BLaER1 treated with 17β-estradiol and CSF1 and Interleukin-3, amounts not matched to agents 10 nM and 100 nM (cell line): Measurements from ENCODE around the gene PRKAG1.
A peak's percentile ranks its signal among the peaks of the same experiment; 100 is the strongest.

Experiments
- H3K27ac ChIP-seq, 11 experiments: shearing (Covaris generic); formaldehyde crosslinking; 2 replicates each; pipeline ENCODE4 v1.8.1; 2022
- H3K27me3 ChIP-seq, 11 experiments: shearing (Covaris generic); formaldehyde crosslinking; 2 replicates each; pipeline ENCODE4 v1.8.1; 2022
- H3K36me3 ChIP-seq, 11 experiments: shearing (Covaris generic); formaldehyde crosslinking; 2 replicates each; pipeline ENCODE4 v1.8.1; 2022
- H3K4me1 ChIP-seq, 10 experiments: shearing (Covaris generic); formaldehyde crosslinking; 2 replicates each; pipeline ENCODE4 v1.8.1; 2022
- H3K4me2 ChIP-seq, 11 experiments: shearing (Covaris generic); formaldehyde crosslinking; 2 replicates each; pipeline ENCODE4 v1.8.1; 2022
- H3K4me3 ChIP-seq, 10 experiments: shearing (Covaris generic); formaldehyde crosslinking; 2 replicates each; pipeline ENCODE4 v1.8.1; 2022
- H3K9ac ChIP-seq, 11 experiments: shearing (Covaris generic); formaldehyde crosslinking; 2 replicates each; pipeline ENCODE4 v1.8.1; 2022
- H3K9me3 ChIP-seq, 11 experiments: shearing (Covaris generic); formaldehyde crosslinking; replicated peaks in 1 of 11; 2 replicates each; pipeline ENCODE4 v1.8.1; 2022
- H4K20me1 ChIP-seq, 11 experiments: shearing (Covaris generic); formaldehyde crosslinking; 2 replicates each; pipeline ENCODE4 v1.8.1; 2022
- Cebpa-rat ChIP-seq, 11 experiments: shearing (Covaris generic); IDR thresholded peaks; 2 replicates each; pipeline ENCODE4 v1.8.1; 2022

The PRKAG1 gene

DNA sequence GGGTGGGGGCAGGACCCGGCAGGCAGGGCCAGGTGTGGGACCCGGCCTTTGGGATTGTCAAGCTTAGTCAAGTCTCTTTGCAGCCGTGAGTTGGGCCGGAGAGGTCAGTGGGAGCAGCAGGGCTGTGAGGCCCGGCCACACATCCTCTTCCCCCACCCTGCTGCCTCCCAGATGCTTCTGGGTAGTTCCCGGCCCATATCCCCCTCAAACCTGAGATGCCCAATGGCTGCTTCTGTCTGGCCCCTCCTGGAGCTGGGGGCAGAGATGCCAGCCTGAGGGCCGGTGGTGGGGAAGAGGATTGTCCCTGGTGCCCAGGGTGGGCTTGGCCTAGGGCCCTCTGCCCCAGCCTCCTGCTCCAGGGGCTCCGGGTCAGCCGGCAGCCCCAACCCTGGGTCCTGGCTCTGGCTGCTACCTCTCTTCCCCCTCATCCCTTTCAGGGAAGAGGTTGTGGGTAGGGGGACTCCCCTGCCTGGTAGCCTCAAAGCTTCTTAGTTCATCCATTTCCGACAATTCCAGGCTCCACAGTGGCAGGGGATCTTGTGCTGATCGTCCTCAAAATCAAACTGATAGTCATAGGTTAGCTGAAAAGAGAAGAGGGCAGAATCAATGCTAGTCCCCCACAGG is 2.8 kb upstream of the PRKAG1 start:
- H3K9ac ChIP-seq, result peak overlapping the region in 6 of 11 experiments; percentile 26 to 48 (median 38); a peak in 8 of 22 replicates
- peaks cover 52 to 59% (median 57%) of the 10 kb centered on the region in 11 experiments for H3K36me3 ChIP-seq

DNA sequence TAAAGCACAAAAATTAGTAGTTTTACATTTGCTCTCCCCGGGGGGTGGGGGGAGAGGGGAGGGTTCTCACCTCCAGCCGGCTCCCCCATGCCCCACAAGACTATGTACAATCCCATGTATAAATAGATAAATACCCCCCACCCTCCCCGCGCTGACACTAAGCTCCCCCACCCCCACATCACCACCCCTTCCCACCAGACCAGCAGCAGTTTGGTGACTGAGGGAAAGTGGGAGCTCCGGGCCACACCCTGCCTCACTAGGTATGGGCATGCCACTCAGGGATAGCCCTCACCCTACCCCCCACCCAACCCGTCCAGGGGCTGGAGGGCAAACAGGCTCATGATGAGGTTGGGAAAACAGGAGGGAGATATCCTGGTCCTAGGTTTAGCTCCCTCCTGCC is 1.9 kb upstream of the PRKAG1 start:
- peak overlapping the region in 10 of 11 experiments; percentile 35 to 99 (median 94); a peak in 19 of 22 replicates for H3K27ac ChIP-seq
- H3K4me2 ChIP-seq, result peak overlapping the region in 10 of 11 experiments; percentile 52 to 88 (median 67); a peak in 17 of 22 replicates
- H3K27me3 ChIP-seq, result no peaks in the 10 kb centered on the region
- TF ChIP-seq Cebpa-rat (IDR thresholded peaks at IDR 0.05), result no peak
- peak overlapping the region in 7 of 11 experiments; percentile 40 to 97 (median 53); a peak in 13 of 22 replicates for H3K9ac ChIP-seq
- no peaks in the 10 kb centered on the region for H3K9me3 ChIP-seq
- H3K36me3 ChIP-seq, result peaks cover 43 to 50% (median 48%) of the 10 kb centered on the region in 11 experiments
- peaks cover 9 to 35% (median 25%) of the 10 kb centered on the region in 11 experiments; a peak in 19 of 22 replicates for H4K20me1 ChIP-seq
- peaks cover 25 to 40% (median 36%) of the 10 kb centered on the region in 10 experiments for H3K4me1 ChIP-seq
- no peak overlapping the region for H3K4me3 ChIP-seq

More for the DNA sequence above, 2.8 kb upstream of the PRKAG1 start:
- Histone ChIP-seq H3K4me1 (peaks cover 25 to 40% (median 34%) of the 10 kb centered on the region in 10 experiments), H4K20me1 (peaks cover 18 to 45% (median 34%) of the 10 kb centered on the region in 11 experiments; a peak in 20 of 22 replicates), H3K27ac (peak overlapping the region in 8 of 11 experiments; percentile 25 to 98 (median 64); a peak in 14 of 22 replicates), H3K27me3 (no peaks in the 10 kb centered on the region), H3K4me3 (no peak overlapping the region), H3K4me2 (peak overlapping the region in 7 of 11 experiments; percentile 10 to 84 (median 66); a peak in 7 of 22 replicates), H3K9me3 (no peaks in the 10 kb centered on the region)
- no peak for TF ChIP-seq Cebpa-rat (IDR thresholded peaks at IDR 0.05)

DNA sequence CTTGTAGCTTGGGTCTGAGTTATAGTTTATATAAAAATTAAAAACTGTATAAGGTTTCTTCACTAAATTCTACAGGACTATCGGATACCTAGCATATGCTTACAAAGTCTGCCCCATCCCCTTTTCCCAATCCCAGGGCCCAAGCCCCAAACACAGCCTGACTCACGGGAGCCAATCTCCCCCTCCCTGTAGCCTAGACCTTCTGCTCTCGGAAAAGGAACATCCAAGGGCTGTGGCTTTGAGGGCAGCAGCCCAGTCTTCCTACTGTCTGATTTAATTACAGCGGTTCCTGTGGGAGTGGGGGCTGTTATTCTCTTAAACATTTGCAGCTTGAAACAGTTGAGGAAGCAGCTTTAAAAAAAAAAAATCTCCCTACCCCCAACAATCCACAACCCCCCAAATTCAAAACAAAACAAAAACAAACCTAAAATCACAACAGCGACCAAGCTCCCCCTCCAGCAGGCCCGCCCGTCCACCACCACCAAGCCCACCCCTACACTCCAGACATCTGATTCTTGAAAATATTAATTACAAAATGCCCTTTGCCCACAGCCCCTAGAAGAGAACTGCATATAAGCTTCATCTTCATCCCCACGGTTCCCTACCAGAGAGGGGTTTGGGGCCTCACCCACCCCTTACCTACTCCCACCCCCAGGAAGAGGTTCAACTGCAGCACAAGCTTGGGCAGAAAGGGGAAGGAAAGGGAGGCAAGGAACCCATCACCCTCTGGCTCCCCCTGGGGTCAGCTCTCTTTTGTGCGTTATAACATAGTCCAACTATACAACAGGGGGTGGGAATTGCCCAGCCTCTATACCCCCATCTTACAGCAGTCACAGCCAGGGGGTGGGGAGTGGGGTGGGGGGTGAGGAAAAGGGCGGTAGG is 1.1 kb upstream of the PRKAG1 start:
- peak overlapping the region; percentile 90 to 97 (median 92) for H3K9ac ChIP-seq
- H3K4me3 ChIP-seq, result peak overlapping the region; percentile 71 to 85 (median 74); a peak in 19 of 20 replicates
- H3K4me2 ChIP-seq, result peak overlapping the region; percentile 83 to 94 (median 88)
- H3K27me3 ChIP-seq, result no peaks in the 10 kb centered on the region
- no peak for TF ChIP-seq Cebpa-rat (IDR thresholded peaks at IDR 0.05)
- H3K36me3 ChIP-seq, result peaks cover 35 to 42% (median 40%) of the 10 kb centered on the region in 11 experiments
- H3K9me3 ChIP-seq, result no peaks in the 10 kb centered on the region
- peaks cover 25 to 44% (median 38%) of the 10 kb centered on the region in 10 experiments for H3K4me1 ChIP-seq
- peaks cover 1 to 28% (median 17%) of the 10 kb centered on the region in 11 experiments; a peak in 18 of 22 replicates for H4K20me1 ChIP-seq
- H3K27ac ChIP-seq, result peak overlapping the region; percentile 89 to 99 (median 95)

DNA sequence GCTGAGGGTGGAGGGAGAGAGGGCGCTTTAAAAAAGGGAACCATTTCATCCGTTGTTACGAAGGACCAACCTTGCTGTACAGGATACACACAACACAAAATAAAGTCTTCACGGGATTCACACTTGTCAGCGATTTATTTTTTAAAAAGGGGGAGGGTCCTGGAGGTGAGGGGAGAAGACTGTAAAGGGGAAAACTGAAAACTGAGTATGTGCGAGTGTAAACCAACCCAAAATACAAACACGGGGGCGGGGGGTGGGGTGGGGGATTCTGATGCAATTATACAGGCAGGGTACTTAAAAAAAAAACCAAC is 499 bp upstream of the PRKAG1 start:
- TF ChIP-seq Cebpa-rat (IDR thresholded peaks at IDR 0.05), result no peak
- H3K27me3 ChIP-seq, result no peaks in the 10 kb centered on the region
- H3K9me3 ChIP-seq, result no peaks in the 10 kb centered on the region
- H3K9ac ChIP-seq, result peak overlapping the region; percentile 90 to 97 (median 92)
- peaks cover 0 to 27% (median 13%) of the 10 kb centered on the region in 11 experiments; a peak in 14 of 22 replicates for H4K20me1 ChIP-seq
- H3K4me2 ChIP-seq, result peak overlapping the region; percentile 83 to 94 (median 88)
- peak overlapping the region; percentile 71 to 85 (median 74) for H3K4me3 ChIP-seq
- peaks cover 25 to 47% (median 38%) of the 10 kb centered on the region in 10 experiments for H3K4me1 ChIP-seq
- peak overlapping the region; percentile 89 to 99 (median 95) for H3K27ac ChIP-seq
- H3K36me3 ChIP-seq, result peaks cover 29 to 36% (median 34%) of the 10 kb centered on the region in 11 experiments

DNA sequence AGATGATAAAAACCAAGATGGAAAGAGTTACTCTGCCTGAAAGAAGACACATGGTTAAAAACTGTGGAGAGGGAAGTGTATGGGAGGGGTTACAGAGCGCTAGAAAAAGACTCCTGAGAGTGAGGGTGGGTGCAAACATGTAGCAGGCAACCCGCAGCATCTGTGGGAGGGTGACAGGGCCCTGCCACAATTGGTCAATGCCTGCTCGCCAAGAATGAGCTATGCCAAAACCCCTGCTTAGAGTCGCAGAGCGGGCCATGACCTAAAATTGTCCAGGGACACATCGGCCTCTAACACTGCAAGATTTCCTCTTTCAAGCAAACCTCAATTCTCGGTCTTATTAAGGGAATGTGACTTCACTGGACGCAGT is 700 bp downstream of the PRKAG1 start:
- H3K4me2 ChIP-seq, result peak overlapping the region; percentile 73 to 95 (median 86)
- no peak for TF ChIP-seq Cebpa-rat (IDR thresholded peaks at IDR 0.05)
- peak overlapping the region; percentile 89 to 99 (median 95) for H3K27ac ChIP-seq
- H3K9me3 ChIP-seq, result no peaks in the 10 kb centered on the region
- H3K4me3 ChIP-seq, result peak overlapping the region; percentile 71 to 85 (median 74)
- H3K9ac ChIP-seq, result peak overlapping the region; percentile 90 to 97 (median 92)
- peaks cover 17 to 31% (median 27%) of the 10 kb centered on the region in 11 experiments for H3K36me3 ChIP-seq
- no peaks in the 10 kb centered on the region for H3K27me3 ChIP-seq
- peaks cover 0 to 20% (median 5%) of the 10 kb centered on the region in 11 experiments; a peak in 10 of 22 replicates for H4K20me1 ChIP-seq
- H3K4me1 ChIP-seq, result peaks cover 25 to 47% (median 38%) of the 10 kb centered on the region in 10 experiments

- H3K4me1 ChIP-seq, result peaks cover 19 to 33% (median 21%) of the 10 kb centered on the region in 10 experiments
- H3K9ac ChIP-seq, result 0 out of 22 replicates have a peak overlapping the region, but pooled peaks of 1 of the 11 experiments have one; percentile 3
- no peaks in the 10 kb centered on the region for H3K9me3 ChIP-seq
- H3K4me3 ChIP-seq, result no peak overlapping the region
- H3K27ac ChIP-seq, result no peak overlapping the region
- 0 out of 22 replicates have a peak overlapping the region, but pooled peaks of 2 of the 11 experiments have one; percentile 7 to 15 for H3K4me2 ChIP-seq
- peaks cover 0 to 20% (median 0%) of the 10 kb centered on the region in 11 experiments; a peak in 4 of 22 replicates for H4K20me1 ChIP-seq
- H3K36me3 ChIP-seq, result peaks cover 26 to 36% (median 33%) of the 10 kb centered on the region in 11 experiments
- no peaks in the 10 kb centered on the region for H3K27me3 ChIP-seq
- TF ChIP-seq Cebpa-rat (IDR thresholded peaks at IDR 0.05), result no peak
Measured at GRCh38 chr12:49015196-49015595, 3.4 kb downstream of the PRKAG1 start.

GRCh38 chr12:49014547-49014946 is 4.0 kb downstream of the PRKAG1 start:
- Histone ChIP-seq H3K27ac (no peak overlapping the region), H3K4me3 (no peak overlapping the region), H3K4me2 (0 out of 22 replicates have a peak overlapping the region, but pooled peaks of 1 of the 11 experiments have one; percentile 7), H3K27me3 (no peaks in the 10 kb centered on the region), H3K36me3 (peaks cover 32 to 42% (median 37%) of the 10 kb centered on the region in 11 experiments), H3K9me3 (no peaks in the 10 kb centered on the region), H4K20me1 (peaks cover 0 to 20% (median 0%) of the 10 kb centered on the region in 11 experiments; a peak in 4 of 22 replicates), H3K4me1 (peaks cover 14 to 29% (median 17%) of the 10 kb centered on the region in 10 experiments), H3K9ac (no peak overlapping the region)
- TF ChIP-seq Cebpa-rat (IDR thresholded peaks at IDR 0.05), result no peak

DNA sequence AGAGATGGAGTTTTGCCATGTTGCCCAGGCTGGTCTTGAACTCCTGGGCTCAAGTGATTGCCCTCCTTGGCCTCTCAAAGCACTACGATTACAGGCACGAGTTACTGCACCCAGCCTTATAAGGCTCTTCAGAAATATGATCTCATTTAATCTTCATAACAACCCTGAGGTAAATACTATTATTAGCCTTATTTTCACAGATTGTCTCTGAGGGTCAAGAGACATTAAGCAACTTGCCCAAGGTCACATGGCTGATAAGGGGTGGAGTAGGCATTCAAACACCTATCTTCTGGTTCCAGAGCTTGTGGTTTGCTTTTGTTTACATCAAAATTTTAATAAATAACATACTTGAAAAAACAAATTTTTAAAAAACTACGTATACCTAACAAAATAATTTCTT is 5.1 kb downstream of the PRKAG1 start:
- no peak overlapping the region for H3K9ac ChIP-seq
- H4K20me1 ChIP-seq, result peaks cover 0 to 20% (median 2%) of the 10 kb centered on the region in 11 experiments; a peak in 4 of 22 replicates
- H3K36me3 ChIP-seq, result peaks cover 35 to 51% (median 44%) of the 10 kb centered on the region in 11 experiments
- no peak for TF ChIP-seq Cebpa-rat (IDR thresholded peaks at IDR 0.05)
- peaks cover 11 to 27% (median 14%) of the 10 kb centered on the region in 10 experiments for H3K4me1 ChIP-seq
- no peak overlapping the region for H3K27ac ChIP-seq
- no peaks in the 10 kb centered on the region for H3K9me3 ChIP-seq
- no peaks in the 10 kb centered on the region for H3K27me3 ChIP-seq
- no peak overlapping the region for H3K4me2 ChIP-seq
- H3K4me3 ChIP-seq, result no peak overlapping the region
